NCI-H146 treated with DMSO at 0.1 percent for 48 hours (cell line): ENCODE results near the gene KLHDC10.
"Not testable (repeated sequence)": the region's sequence is repeated elsewhere in the genome, so short reads cannot be mapped to it uniquely, and the experiment has no call there.

Experiments used
- DNase-seq: peaks from one replicate; lab custom pipeline; 2025; ENCODE audit not compliant: unreplicated experiment; lab: John Stamatoyannopoulos, UW

The KLHDC10 gene

GRCh38 chr7:130153211-130153908 lies 83.0 kb downstream of the KLHDC10 start:
- DNase-seq, result no peak

- DNase-seq, result no peak
These were observed 83.8 kb downstream of the KLHDC10 start for GRCh38 chr7:130154131-130154500.

GRCh38 chr7:130154501-130155317 lies 84.4 kb downstream of the KLHDC10 start:
- DNase-seq, result peak; percentile 56

GRCh38 chr7:130156140-130156539 lies 85.8 kb downstream of the KLHDC10 start:
- no peak for DNase-seq

- DNase-seq, result no peak
These were observed 87.4 kb downstream of the KLHDC10 start for GRCh38 chr7:130157700-130158099.

GRCh38 chr7:130160023-130160422 lies 89.7 kb downstream of the KLHDC10 start:
- no peak for DNase-seq

- DNase-seq, result no peak
These were observed 90.1 kb downstream of the KLHDC10 start for GRCh38 chr7:130160455-130160854.

- DNase-seq, result no peak
These were observed 91.9 kb downstream of the KLHDC10 start for GRCh38 chr7:130162196-130162595.

- DNase-seq, result no peak
These were observed 104.1 kb downstream of the KLHDC10 start for GRCh38 chr7:130174237-130174959.

GRCh38 chr7:130178251-130178650 lies 107.9 kb downstream of the KLHDC10 start:
- DNase-seq, result no peak

- no peak for DNase-seq
These were observed 109.3 kb downstream of the KLHDC10 start for GRCh38 chr7:130179631-130180030.

- no peak for DNase-seq
These were observed 110.4 kb downstream of the KLHDC10 start for GRCh38 chr7:130180571-130181262.

GRCh38 chr7:130181263-130181605 lies 110.9 kb downstream of the KLHDC10 start:
- no peak for DNase-seq

- no peak for DNase-seq
These were observed 112.7 kb downstream of the KLHDC10 start for GRCh38 chr7:130182990-130183389.

- not testable (repeated sequence) for DNase-seq
These were observed 114.0 kb downstream of the KLHDC10 start for GRCh38 chr7:130184349-130184748.
